HG03066 (cell line): ENCODE measurements around the gene ARL3.
"Not testable (repeated sequence)": the region's sequence is repeated elsewhere in the genome, so short reads cannot be mapped to it uniquely, and the experiment has no call there.

Experiments used
- ATAC-seq: cut with Tn5 transposase; IDR thresholded peaks from one replicate; pipeline ENCODE4 v1.9.1; 2021; ENCODE audit warnings: low read depth; ENCODE audit not compliant: unreplicated experiment

Gene ARL3

GRCh38 chr10:102713814-102714620 lies at the start of gene ARL3:
Gene ARL3, minus strand, starts transcription at chr10:102714397. Its CDS starts 122 bp downstream, at chr10:102714275.
- ATAC-seq: peak; percentile 76

- no peak for ATAC-seq
Measured at GRCh38 chr10:102763037-102763607, 48.9 kb upstream of the ARL3 start.

- ATAC-seq: no peak
Measured at GRCh38 chr10:102762401-102763015, 48.3 kb upstream of the ARL3 start.

GRCh38 chr10:102761981-102762380 lies 47.8 kb upstream of the ARL3 start:
- ATAC-seq: no peak

GRCh38 chr10:102759497-102760210 lies 45.5 kb upstream of the ARL3 start:
- no peak for ATAC-seq

GRCh38 chr10:102758933-102759262 lies 44.7 kb upstream of the ARL3 start:
- ATAC-seq: not testable (repeated sequence)

- ATAC-seq: no peak
Measured at GRCh38 chr10:102758240-102758932, 44.2 kb upstream of the ARL3 start.

- no peak for ATAC-seq
Measured at GRCh38 chr10:102757323-102757722, 43.1 kb upstream of the ARL3 start.

GRCh38 chr10:102753718-102754117 lies 39.5 kb upstream of the ARL3 start:
- ATAC-seq: no peak

GRCh38 chr10:102752934-102753664 lies 38.9 kb upstream of the ARL3 start:
- no peak for ATAC-seq

GRCh38 chr10:102752266-102752930 lies 38.2 kb upstream of the ARL3 start:
- ATAC-seq: no peak

GRCh38 chr10:102745157-102745556 lies 31.0 kb upstream of the ARL3 start:
- no peak for ATAC-seq

- ATAC-seq: peak; percentile 11
Measured at GRCh38 chr10:102744374-102745051, 30.3 kb upstream of the ARL3 start.

- peak; percentile 99 for ATAC-seq
Measured at GRCh38 chr10:102743588-102744373, 29.6 kb upstream of the ARL3 start, which contains the start of gene WBP1L. Gene WBP1L, plus strand, starts transcription at chr10:102743948. Its CDS starts 106 bp downstream, at chr10:102744054.

- no peak for ATAC-seq
Measured at GRCh38 chr10:102743078-102743587, 28.9 kb upstream of the ARL3 start.

- ATAC-seq: not testable (repeated sequence)
Measured at GRCh38 chr10:102742313-102742712, 28.1 kb upstream of the ARL3 start.

GRCh38 chr10:102741726-102742237 lies 27.6 kb upstream of the ARL3 start:
- no peak for ATAC-seq
